Globus pallidus (tissue), 1 donor: ENCODE measurements around the gene HEATR5A.

Source experiments
- DNase-seq: peaks from one replicate; pipeline ENCODE4 v3.0.0-alpha.2; 2015; ENCODE audit warnings: low spot score

Gene HEATR5A

DNA sequence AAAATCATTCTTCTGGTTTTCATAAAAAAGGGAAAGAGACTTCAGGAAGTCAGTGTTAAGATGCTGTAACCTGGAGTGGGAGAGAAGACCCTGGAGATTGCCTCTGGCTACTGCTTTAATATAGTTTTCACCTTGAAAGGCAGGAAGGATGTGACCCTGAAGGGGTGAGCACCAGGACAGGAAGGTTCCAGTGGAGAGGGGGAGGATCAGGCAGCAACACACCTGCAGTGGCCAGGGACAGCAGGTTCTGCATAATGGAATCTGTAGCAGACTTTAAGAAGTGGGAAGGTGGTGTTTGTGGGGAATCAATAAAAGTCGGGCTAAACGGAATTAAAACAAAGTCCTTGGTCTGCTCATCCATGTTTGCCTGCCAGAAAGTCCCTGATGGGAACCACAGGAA is 6.3 kb upstream of the HEATR5A start:
- DNase-seq = no peak

- DNase-seq = no peak
These were observed 5.6 kb upstream of the HEATR5A start for GRCh38 chr14:31425905-31426304.

- no peak for DNase-seq
These were observed 850 bp upstream of the HEATR5A start for GRCh38 chr14:31421200-31421599.

DNA sequence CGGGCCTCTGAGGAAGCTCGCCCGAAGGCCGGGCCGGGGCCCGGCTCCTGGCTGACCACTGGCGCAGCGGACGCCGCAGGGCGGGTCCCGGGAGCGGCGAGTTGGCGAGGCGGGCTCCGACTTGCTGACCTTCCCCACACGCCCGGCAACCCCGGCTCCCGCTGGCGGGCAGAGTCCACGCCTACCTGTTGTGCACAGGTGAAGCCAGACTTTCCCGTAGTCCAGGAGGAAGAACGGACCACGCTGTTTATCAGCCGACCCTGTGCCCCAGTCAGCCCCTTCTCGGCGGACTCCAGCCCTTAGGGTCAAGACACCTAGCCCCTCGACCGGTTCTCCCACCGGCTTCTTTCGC is 407 bp downstream of the HEATR5A start:
- DNase-seq = peak; percentile 31

- no peak for DNase-seq
These were observed 977 bp downstream of the HEATR5A start for GRCh38 chr14:31419179-31419966.

DNA sequence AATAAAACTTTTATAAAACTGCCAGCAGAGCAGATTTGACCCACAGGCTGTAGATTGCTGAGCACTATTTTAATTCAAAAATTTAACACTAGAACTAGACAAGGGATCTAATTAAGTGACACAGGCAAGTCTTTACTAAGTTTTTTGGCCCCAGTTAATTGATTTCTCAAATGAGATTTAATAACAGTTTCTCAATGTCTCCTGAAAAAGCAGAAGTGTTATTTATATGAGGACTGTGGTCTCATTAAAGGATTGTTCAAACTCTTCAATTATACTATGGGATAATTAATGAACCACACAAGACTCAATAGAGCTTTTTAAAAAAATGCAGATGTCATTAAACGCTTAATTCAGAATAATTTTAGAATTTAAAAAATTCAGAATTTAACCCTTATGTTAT is 1.9 kb downstream of the HEATR5A start:
- DNase-seq = no peak

DNA sequence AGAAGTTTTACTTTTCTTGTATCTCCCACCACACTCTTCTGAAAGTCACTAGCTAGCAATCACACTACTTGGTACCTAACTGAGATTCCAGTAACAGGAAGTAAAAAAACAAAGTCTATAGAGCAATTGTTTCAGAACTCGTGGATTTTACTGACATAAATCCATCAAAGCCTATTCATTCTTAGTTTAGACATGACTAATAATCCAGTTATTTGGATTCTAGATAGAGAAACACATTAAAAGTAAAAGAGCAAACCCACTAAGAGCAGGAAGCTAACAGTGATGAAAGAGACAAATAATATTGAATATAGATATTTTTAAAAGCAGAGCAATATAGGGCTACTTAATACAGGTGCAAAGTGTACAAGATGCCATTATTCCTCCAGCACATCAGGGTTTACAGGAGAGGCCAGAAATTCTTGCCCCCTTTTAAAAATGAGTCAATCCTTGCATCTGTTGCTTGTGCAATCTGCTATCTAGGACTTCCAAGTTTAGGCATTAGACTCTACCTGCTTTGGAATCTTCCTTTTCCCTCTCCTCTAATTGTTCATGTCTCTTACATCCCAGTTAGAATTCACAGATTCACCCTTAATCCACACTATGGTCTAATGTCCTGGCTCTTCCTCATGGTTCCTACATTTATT is 6.0 kb downstream of the HEATR5A start:
- no peak for DNase-seq

DNA sequence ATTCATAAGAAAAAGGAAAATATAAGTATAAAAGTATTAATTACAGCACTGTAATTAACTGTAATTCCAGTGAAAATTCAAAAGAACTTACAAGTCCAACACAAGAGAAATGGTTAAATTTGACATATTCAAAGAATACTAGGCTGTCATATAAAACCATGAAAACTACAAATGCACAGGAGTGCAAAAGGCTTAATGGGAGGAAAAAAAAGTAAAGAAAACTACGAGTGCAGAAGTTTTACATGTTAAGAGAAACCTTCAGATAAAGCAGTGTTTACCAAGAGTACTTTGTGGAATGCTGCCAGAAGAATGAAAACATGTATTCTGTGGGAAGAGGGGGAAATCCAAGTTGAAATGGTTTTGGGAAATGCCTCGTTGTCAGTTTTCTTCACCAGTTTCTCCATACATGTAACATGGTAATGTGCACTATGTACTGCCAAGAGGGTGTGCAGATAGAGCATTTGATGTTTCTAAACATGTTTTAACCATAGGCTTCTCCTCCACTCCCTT is 9.1 kb downstream of the HEATR5A start:
- DNase-seq = no peak

- no peak for DNase-seq
These were observed 10.2 kb downstream of the HEATR5A start for GRCh38 chr14:31410048-31410650.

GRCh38 chr14:31408421-31408820 is 11.9 kb downstream of the HEATR5A start:
- DNase-seq = no peak

DNA sequence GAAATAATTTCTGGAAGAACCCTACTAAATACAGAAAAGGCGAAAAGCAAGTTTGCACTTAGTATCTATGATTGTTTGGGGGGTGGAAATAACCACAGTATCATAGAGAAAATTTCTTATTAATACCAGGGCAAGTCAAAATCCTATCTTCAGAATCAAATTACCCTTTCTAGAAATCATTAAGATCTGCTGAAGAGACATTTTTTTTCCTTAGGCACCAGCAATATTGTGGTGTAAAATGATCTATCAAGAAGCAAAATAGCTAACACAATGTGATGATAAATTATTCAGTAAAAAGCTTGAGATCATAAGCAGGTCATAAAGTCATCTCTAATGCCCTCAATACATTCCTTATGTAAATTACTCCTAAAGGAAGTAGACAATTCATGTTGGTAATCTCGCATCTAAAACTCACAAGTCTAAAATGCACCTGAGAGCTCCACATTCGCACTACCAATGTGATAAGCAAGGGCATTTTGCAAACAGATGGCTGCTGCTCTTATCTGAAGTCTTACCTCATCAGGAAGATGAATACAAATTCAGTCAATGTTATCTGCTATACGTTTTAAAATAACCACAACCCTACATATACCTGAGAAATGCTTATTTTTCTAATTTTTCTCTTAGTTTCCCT is 14.6 kb downstream of the HEATR5A start:
- no peak for DNase-seq

DNA sequence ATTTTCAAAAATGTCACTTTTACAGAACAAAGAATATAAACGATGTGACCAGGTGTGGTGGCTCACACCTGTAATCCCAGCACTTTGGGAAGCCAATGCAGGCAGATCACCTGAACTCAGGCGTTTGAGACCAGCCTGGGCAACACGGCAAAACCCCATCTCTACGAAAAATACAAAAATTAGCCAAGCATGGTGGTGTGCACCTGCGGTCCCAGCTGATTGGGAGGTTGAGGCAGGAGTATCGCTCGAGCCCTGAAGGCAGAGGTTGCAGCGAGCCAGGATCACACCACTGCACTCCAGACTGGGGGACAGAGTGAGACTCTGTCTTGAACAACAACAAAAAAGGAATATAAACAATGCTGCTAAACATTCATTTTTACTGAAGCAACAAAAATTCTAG is 15.2 kb downstream of the HEATR5A start:
- DNase-seq = no peak

GRCh38 chr14:31403707-31404106 is 16.6 kb downstream of the HEATR5A start:
- no peak for DNase-seq

DNA sequence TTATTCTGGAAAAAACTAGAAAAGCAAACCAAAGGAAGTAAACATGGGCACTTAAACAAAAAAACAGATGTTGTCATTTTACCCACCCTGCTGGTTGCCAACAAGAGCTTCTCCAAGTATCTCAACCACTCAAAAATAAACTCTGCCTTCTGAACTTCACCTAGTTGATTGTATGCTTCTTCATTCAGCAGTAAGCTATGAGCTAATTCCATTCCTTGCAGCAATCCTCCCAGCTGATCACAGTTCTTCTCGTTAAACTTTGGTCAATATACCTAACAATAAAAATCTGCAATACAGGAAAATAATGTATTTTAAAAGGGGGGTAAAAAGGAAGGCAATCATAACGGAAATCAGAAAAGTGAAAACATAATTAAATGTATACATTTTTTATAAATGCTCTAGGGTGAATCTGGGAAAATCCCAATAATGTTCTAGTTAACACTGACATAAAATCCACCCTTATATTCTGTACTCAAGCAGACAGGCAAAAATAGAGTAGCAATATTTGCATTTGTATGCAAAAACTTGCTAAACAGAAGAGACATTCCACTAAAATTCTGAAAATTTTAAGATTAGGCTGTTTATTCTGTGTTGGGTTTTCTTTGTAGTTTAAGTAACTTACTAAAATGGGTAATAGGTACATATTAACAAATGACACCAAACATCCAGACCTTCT is 17.4 kb downstream of the HEATR5A start:
- no peak for DNase-seq

DNA sequence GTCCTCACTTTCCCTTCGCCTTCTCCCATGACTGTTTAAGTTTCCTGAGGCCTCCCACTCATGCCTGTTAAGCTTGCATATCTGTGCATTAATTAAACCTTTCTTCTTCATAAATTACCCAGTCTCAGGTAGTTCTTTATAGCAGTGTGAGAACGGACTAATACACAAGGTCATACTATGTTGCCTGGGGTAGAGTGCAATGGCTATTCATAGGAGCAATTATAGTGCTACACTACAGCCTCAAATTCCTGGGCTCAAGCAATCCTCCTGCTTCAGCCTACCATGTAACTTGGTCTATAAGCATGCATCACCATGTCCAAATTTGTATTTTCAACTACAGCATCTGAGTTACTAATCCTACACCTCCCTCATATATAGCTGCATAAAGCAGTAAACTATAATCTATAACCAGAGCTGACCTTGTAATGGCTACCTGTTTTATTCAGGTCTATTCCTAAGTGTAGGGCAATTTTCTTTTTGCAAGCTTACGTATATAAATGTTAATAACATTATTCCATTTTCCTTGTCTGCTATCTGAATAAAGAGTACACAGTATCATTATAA is 18.9 kb downstream of the HEATR5A start:
- DNase-seq = no peak

DNA sequence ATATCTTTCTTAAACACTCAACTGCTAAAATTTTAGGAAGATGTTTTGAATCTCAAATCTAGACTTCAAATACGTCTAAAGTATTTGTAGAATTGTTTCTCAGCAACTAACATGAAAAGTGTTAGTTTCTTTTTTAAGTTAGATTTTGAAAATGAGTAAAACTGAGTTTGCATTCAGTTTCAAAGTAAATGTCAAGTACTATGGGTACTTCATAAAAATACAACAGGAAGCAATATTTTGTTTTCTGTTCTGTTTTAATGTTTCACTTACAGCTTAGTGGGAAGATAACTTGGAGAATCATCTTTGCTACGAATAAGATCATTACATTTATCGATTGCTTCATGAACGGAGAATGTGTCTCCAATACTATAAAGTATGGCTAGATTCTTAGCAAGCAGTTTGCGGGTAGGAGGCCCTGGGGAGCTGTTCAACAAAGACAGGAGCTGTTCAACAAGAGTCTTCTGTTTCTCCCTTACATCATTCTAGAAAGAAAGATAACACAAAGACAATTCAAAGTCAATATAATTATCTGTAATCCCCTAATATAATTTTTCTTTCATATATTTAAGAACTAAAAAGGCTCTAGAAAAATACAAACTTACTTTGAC is 20.2 kb downstream of the HEATR5A start:
- DNase-seq = no peak

DNA sequence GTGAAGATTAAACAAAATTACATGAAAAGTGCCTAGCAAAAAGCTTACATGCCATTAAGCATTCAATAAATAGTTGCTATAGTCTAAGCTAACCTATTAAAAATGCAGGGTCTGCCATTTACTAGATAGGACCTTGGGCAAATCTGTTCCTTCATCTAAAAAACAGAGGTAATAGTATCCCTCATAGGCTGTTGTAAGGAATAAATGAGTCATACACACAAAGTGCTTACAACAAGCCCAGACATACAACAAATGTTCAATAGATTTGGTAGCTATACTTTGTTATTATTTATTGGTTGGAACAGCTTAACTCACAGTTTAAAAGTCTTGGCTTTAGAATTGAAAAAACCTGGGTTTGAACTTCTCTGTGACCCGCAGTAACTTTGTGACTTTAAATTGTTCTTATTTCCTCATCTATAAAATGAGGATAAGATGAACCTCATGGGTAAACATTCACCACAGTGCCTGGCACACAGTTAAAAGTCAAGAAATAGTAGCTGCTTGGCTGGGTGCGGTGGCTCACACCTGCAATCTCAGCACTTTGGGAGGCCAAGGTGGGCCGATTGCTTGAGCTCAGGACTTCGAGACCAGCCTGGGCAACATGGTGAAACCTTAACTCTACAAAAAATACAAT is 24.7 kb downstream of the HEATR5A start:
- DNase-seq = no peak

- no peak for DNase-seq
These were observed 25.2 kb downstream of the HEATR5A start for GRCh38 chr14:31395119-31395518.

- DNase-seq = no peak
These were observed 28.3 kb downstream of the HEATR5A start for GRCh38 chr14:31391977-31392503.

DNA sequence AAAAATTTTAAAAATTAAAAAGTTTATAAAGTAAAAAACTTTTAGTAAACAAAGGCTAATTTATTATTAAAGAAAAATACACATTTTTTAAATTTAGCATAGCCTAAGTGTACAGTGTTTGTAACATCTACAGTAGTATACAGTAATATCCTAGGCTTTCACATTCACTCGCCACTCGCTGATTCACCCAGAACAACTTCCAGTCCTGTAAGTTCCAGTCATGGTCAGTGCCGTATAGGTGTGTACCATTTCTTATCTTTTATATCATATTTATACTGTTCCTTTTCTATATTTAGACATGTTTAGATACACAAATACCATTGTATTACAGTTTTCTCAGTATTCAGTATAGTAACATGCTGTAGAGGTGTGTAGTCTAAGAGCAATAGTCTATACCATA is 28.9 kb downstream of the HEATR5A start:
- no peak for DNase-seq

DNA sequence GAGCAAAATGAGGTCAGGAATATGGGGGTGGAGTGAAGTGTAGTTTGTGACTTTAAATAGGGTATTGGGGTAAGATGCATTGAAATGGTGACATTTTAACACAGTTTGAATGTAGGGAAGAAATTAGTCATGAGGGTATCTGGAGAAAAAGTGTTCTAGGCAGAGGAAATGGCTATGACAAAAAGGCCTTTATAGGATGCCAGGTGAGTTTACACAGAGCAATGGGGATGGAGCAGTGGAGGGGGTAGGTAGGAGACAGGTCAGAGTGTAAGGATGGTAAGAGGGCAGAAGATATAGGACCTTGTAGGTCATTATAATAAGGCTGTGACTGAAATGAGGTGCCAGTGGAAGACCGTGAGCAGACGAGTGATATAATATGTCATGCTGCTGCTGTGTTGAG is 30.4 kb downstream of the HEATR5A start:
- DNase-seq = no peak
